Astrocyte of the cerebellum (primary cell): Measurements from ENCODE around the gene CFAP20DC.
"Not testable (repeated sequence)": the region's sequence is repeated elsewhere in the genome, so short reads cannot be mapped to it uniquely, and the experiment has no call there.

Source experiments
- DNase-seq: peaks from one replicate; pipeline ENCODE4 v3.0.0-alpha.2; 2011; ENCODE audit warnings: low read depth
- H3K4me3 ChIP-seq: 2 replicates; pipeline ENCODE4 v1.5.1; 2011; ENCODE audit warnings: mild to moderate bottlenecking, low read depth, low read length, moderate library complexity
- in situ Hi-C: cut with HindIII; loops from 2 replicates; pipeline ENCODE4 v1.10.0; 2017; ENCODE audit warnings: low sequenced_read_pairs
- TF ChIP-seq, protein P1 (sequence below): IDR thresholded peaks from 2 replicates; pipeline ENCODE4 v1.5.1; 2012; ENCODE audit warnings: low read length, low read depth, moderate library complexity, mild to moderate bottlenecking; ENCODE audit errors: missing control alignments

CFAP20DC gene

DNA sequence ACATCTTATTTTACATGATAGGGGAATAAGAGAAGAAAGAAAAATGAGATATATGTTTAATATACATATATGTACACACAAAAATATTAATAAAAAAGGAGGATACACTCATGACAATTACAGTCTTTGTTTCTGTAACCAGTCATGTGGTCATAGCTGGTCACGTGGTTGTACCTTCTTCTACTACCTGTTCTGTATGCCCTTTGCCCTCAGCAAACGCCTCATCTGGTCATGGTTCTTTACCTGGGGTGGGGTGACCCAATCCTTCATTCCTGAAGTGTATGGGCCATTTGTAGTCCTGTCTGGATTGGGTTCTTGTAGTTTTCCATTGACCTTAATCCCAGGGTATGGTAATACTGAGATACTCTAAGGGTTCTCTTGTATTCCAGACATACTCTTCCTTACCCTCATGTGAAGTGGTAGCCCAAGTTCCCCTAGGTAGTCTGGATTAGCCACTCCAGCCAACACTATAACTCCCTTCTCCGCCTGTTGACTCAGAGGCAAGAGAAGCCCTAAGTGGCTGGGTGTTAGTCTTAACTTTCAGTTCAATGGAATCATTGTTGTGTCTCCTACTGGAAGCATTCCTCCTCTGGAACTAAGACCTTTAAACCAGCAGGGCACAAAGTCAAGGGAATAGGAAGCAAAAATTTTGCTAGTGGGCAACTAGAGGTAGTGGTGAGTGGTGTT is 336.0 kb downstream of the CFAP20DC start:
- H3K4me3 ChIP-seq = no peak overlapping the region
- in situ Hi-C loops = no loop called here
- TF ChIP-seq, protein P1, sequence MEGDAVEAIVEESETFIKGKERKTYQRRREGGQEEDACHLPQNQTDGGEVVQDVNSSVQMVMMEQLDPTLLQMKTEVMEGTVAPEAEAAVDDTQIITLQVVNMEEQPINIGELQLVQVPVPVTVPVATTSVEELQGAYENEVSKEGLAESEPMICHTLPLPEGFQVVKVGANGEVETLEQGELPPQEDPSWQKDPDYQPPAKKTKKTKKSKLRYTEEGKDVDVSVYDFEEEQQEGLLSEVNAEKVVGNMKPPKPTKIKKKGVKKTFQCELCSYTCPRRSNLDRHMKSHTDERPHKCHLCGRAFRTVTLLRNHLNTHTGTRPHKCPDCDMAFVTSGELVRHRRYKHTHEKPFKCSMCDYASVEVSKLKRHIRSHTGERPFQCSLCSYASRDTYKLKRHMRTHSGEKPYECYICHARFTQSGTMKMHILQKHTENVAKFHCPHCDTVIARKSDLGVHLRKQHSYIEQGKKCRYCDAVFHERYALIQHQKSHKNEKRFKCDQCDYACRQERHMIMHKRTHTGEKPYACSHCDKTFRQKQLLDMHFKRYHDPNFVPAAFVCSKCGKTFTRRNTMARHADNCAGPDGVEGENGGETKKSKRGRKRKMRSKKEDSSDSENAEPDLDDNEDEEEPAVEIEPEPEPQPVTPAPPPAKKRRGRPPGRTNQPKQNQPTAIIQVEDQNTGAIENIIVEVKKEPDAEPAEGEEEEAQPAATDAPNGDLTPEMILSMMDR = no peak
- no peak for DNase-seq

DNA sequence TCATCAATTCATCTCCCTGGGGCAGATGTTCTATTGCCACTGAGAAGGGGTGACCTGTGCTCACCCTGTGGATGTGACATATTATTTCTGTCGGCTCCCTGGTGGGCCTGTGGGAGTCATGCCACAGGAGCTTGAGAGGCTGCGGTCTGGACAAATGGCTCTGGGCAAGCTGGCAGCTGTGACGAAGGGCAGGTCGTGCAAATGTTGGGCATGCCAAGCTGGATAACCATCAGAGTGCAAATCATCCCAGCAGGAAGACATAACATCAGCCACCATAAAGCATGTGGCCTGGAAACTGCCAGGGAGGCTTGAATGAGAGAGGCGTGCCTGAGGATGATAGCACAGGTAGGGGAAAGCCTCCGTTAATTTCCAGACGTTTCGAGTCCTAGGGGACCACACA is 338.0 kb downstream of the CFAP20DC start:
- DNase-seq = no peak
- in situ Hi-C loops = no loop called here
- no peak overlapping the region for H3K4me3 ChIP-seq
- TF ChIP-seq, protein P1 = no peak

DNA sequence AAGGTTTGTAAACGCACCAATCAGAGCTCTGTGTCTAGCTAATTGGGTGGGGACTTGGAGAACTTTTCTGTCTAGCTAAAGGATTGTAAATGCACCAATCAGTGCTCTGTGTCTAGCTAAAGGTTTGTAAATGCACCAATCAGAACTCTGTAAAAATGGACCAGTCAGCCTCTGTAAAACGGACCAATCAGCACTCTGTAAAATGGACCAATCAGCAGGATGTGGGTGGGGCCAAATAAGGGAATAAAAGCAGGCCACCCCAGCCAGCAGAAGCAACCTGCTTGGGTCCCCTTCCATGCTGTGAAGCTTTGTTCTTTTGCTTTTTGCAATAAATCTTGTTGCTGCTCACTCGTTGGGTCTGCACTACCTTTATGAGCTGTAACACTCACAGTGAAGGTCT is 340.8 kb downstream of the CFAP20DC start:
- in situ Hi-C loops, DNase-seq, H3K4me3 ChIP-seq: not testable (repeated sequence)

DNA sequence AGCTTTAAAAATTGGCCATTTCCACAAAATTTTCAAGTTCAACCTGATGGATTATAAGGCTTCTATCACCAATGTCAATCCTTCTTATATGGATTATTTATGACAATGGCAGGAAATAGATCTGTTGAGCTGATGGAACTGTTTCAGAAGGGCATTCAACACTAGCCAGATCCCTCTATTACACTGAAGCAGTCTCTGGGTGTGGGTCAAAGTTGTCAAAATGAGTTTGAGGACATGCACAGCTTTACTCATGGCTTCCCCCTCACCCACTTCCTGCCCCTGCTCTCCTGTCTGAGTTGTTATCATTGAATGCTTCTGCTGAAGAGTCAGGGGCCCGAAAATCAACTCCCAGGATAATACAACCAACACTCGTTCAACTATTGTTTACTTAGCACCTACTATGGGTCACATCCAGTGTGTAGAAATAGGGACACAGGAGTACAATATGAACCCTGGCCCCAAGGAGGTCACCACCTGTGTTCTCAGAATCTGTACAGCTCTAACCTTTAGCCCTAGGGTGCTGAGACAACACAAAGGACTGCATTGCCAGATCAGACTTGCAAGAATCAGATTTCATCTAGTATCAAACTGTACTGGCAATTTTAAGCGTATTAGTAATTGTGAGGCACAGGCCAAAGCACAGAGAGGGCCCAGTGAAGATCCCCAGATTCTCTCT is 341.6 kb downstream of the CFAP20DC start:
- in situ Hi-C loops = no loop called here
- no peak overlapping the region for H3K4me3 ChIP-seq
- no peak for DNase-seq
- TF ChIP-seq, protein P1 = no peak

DNA sequence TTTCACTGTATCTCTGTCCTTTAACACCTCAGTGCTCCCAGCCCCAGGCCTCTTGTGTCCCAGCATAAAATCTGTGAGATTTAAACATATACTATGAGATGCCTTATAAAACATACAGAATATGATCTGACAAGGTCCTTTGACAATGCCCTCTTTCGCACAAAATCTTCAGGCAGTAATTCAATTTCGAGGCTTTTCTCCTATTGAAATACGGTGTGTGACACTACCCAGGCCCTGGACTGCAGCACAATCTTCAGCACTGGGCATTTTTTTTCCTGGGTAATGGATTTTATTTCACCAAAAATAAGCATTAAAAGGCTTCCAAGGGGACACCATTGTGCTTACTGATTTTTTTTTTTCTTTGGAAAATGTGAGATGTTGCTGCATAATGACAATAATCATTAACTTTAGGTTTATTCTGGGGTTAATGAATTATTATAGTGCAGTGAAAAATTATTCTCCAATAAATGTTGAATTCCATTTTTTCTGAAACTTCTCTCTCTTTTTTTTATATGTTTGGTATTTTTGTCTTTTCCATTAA is 342.4 kb downstream of the CFAP20DC start:
- no peak overlapping the region for H3K4me3 ChIP-seq
- no peak for DNase-seq
- TF ChIP-seq, protein P1 = no peak
- in situ Hi-C loops = no loop called here

DNA sequence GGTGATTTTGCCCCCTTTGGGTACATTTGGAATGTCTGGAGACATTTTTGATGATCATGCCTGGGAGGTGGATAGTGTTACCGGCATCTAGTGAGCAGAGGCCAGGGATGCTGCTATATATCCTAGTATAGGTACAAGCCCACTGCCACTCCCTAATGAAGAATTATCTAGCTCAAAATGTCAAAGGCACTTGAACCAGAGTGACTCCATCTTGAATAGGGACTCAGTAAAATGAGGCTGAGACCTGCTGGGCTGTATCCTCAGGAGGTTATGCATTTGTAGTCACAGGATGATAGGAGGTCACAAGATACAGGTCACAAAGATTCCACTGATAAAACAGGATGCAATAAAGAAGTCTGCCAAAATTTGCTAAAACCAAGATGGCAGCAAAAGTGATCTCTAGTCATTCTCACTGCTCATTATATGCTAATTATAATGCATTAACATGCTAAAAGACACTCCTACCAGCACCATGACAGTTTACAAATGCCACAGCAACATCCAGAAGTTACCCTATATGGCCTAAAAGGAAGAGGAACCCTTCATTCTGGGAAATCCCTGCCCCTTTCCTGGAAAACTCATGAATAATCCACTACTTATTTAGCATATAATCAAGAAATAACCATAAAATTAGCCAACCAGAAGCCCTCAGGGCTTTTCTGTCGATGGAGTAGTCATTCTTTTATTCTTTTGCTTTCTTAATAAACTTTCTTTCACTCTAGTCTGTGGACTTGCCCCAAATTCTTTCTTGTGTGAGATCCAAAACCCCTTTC is 343.2 kb downstream of the CFAP20DC start:
- in situ Hi-C loops = no loop called here
- no peak for DNase-seq
- TF ChIP-seq, protein P1 = no peak
- H3K4me3 ChIP-seq = no peak overlapping the region
